Lower lobe of right lung (tissue), 2 donors: Measurements from ENCODE around the gene OR1D5. TPM values are rescaled to one million over a fixed set of nuclear protein-coding genes. Genes with fewer than 3 reads are reported as not detected.

Source experiments
- ATAC-seq, 2 donors: fragments of 200-7000 bp; cut with Tn5 transposase; one replicate each; pipeline ENCODE4 v1.9.1; 2020 to 2022; ENCODE audit warnings: mild to moderate bottlenecking in 2 of 2, moderate library complexity in 2 of 2
- DNase-seq: peaks from one replicate; pipeline ENCODE4 v3.0.0-alpha.2; 2020
- H3K27ac ChIP-seq: fragments of 200-600 bp; one replicate; pipeline ENCODE4 v1.8.0; 2022
- H3K27me3 ChIP-seq: fragments of 200-600 bp; one replicate; pipeline ENCODE4 v1.8.0; 2022; ENCODE audit warnings: low read depth
- H3K36me3 ChIP-seq: fragments of 200-600 bp; one replicate; pipeline ENCODE4 v1.8.0; 2022; ENCODE audit warnings: mild to moderate bottlenecking
- H3K4me1 ChIP-seq: fragments of 200-600 bp; one replicate; pipeline ENCODE4 v1.8.0; 2022
- H3K4me3 ChIP-seq: fragments of 200-600 bp; one replicate; pipeline ENCODE4 v1.8.0; 2022; ENCODE audit warnings: mild to moderate bottlenecking
- H3K9me3 ChIP-seq: fragments of 200-600 bp; one replicate; pipeline ENCODE4 v1.8.0; 2022
- intact Hi-C: fragments of 100-400 bp; cut with DNase I; formaldehyde crosslinking; loops from one replicate; pipeline ENCODE4 v1.11.0; 2022
- total RNA-seq: library from RNA; stranded (reverse); fragmentation: NEBNext Ultra II Directional; extraction: Animal tissue kit (Norgen Biotek cat#: 25700); gene quantifications from one replicate; pipeline ENCODE4 v1.2.1, GENCODE V29; 2021
- TF ChIP-seq, protein P1 (sequence below): fragments of 200-600 bp; IDR thresholded peaks from one replicate; pipeline ENCODE4 v1.8.0; 2022; ENCODE audit warnings: antibody characterized with exemption, mild to moderate bottlenecking
- donor health status: DM: no; HTN: yes; CAD: no; lungs with severe emphysema.

OR1D5 gene
- total RNA-seq, 1 donor from 2014 or later = not detected

DNA sequence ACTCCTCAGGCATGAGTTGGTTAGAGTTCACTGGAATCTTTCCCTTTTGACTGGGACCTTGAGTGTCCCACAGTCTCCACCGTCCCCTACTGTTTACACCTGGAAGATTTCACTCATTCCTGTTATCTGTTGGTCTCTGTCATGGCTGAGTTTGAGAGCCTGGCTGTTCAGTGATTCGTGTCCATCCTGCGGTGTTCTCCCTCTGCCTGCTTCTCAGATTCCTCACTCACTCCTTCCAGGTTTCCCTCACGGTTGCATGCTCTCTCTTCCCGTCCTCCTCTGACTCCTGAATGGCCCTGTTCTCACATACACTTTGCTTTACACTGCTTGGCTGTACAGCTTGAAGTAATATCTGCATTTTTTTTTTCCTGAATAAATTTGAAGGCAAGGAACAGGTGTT, 24.5 kb downstream of the OR1D5 start:
- Histone ChIP-seq H3K27me3 (peaks cover 7% of the 10 kb centered on the region), H3K27ac (no peak overlapping the region), H3K9me3 (peaks cover 2% of the 10 kb centered on the region), H3K4me3 (no peak overlapping the region), H3K36me3 (no peaks in the 10 kb centered on the region), H3K4me1 (no peaks in the 10 kb centered on the region)
- ATAC-seq = no peak
- TF ChIP-seq, protein P1, sequence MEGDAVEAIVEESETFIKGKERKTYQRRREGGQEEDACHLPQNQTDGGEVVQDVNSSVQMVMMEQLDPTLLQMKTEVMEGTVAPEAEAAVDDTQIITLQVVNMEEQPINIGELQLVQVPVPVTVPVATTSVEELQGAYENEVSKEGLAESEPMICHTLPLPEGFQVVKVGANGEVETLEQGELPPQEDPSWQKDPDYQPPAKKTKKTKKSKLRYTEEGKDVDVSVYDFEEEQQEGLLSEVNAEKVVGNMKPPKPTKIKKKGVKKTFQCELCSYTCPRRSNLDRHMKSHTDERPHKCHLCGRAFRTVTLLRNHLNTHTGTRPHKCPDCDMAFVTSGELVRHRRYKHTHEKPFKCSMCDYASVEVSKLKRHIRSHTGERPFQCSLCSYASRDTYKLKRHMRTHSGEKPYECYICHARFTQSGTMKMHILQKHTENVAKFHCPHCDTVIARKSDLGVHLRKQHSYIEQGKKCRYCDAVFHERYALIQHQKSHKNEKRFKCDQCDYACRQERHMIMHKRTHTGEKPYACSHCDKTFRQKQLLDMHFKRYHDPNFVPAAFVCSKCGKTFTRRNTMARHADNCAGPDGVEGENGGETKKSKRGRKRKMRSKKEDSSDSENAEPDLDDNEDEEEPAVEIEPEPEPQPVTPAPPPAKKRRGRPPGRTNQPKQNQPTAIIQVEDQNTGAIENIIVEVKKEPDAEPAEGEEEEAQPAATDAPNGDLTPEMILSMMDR = no peak
- no peak for DNase-seq
- intact Hi-C loops = no loop called here

DNA sequence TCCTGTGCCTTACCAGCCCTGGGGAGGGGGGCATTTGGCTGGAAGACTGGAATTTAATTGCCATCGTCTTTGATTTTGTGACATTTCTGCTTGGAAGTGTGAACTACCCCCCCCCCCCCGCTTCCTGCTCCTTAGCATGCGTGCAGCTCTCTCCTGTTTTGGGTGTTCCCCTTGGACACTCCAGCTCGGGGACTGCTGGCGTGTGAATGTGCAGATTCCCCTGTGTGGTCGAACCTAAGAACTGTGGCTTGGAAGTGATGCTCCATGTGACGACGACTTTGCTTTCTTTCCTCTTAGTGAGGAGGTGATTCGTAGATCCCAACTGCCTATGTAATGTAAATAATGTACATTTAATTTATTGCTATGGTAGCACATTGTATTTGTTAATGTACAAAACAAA, 26.1 kb downstream of the OR1D5 start:
- no peak overlapping the region for H3K4me3 ChIP-seq
- TF ChIP-seq, protein P1 = no peak
- H3K27me3 ChIP-seq = peaks cover 5% of the 10 kb centered on the region
- ATAC-seq (no peak), DNase-seq (no peak)
- intact Hi-C loops = no loop called here
- no peaks in the 10 kb centered on the region for H3K9me3 ChIP-seq
- H3K4me1 ChIP-seq = no peaks in the 10 kb centered on the region
- H3K36me3 ChIP-seq = no peaks in the 10 kb centered on the region
- no peak overlapping the region for H3K27ac ChIP-seq

DNA sequence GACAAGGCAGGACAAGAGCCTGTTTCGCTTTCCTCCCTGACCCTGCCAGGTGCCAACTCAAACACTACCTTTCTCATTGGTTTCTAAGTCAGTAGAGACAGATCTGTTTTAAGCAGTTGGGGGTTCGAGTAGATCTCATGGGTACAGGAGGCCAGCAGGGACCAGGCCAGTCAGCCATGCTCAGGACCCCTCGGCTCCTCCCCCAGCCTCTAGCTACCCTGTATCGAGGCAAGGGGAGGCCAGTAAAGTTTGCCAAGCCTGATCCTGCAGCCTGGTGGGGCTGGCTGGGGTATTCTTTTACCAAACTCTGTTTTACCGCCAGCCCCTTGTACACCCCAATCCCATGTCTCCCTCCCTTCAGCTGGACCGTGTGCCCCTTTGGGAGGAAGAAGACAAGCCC, 26.6 kb downstream of the OR1D5 start:
- Histone ChIP-seq H3K4me1 (no peaks in the 10 kb centered on the region), H3K9me3 (no peaks in the 10 kb centered on the region), H3K36me3 (no peaks in the 10 kb centered on the region), H3K27ac (no peak overlapping the region), H3K4me3 (no peak overlapping the region), H3K27me3 (peaks cover 5% of the 10 kb centered on the region)
- ATAC-seq (no peak), DNase-seq (peak; percentile 14)
- intact Hi-C loops = no loop called here
- TF ChIP-seq, protein P1 = no peak

DNA sequence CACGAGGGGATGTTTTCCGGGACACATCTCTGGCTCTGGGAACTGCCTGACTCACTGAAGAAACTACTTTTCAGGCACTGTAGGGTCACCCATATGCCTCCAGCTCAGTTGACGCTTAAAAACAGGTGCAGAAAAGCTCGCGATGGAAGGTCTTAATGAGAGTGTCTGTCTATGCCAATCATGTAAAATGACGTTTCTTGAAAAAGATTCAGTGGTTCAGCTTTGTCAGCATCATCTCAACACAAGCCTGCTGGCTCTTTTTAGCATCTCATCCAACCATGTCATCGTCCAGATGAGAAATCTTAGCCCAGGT, 27.5 kb downstream of the OR1D5 start:
- TF ChIP-seq, protein P1 = no peak
- Histone ChIP-seq H3K27ac (no peak overlapping the region), H3K36me3 (no peaks in the 10 kb centered on the region), H3K4me1 (no peaks in the 10 kb centered on the region), H3K27me3 (peaks cover 5% of the 10 kb centered on the region), H3K4me3 (no peak overlapping the region), H3K9me3 (no peaks in the 10 kb centered on the region)
- ATAC-seq = no peak
- intact Hi-C loops = no loop called here
- DNase-seq = no peak

DNA sequence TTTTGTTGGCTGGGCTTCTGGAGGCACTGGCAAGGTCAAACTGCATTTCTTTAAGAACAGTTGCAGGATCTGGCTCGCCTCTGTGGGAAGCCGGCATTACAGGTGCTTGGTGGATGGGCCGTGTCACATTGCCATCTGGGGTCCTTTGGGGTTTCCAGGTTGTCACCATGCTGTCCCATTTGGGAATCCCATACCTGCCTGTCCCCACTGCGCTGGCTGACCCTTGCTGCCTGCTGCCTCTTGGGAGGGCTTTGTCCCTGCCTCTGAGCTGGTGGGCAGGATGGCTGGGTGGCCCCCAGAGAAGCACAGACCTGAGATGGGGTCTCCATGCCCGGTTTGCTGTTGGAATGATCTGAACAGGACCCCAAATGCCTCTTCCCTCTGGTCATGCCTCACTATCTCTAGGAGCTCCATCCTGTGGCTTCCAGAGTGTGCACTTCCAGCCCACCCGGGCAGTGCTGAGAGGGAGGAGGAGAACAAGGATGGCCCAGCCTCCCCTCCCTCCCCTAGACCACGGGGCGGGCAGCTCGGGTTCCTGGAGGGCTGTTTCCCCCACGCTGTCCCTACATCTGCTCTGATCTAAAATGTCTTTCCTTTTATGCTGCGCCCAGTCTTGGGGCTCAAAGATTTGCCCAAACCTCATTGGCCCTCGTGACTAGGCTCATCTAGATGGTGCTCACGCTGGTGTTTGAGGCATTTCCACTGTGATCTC, 28.0 kb downstream of the OR1D5 start:
- TF ChIP-seq, protein P1 = no peak
- Histone ChIP-seq H3K27me3 (peaks cover 5% of the 10 kb centered on the region), H3K4me1 (no peaks in the 10 kb centered on the region), H3K4me3 (no peak overlapping the region), H3K9me3 (no peaks in the 10 kb centered on the region), H3K36me3 (no peaks in the 10 kb centered on the region), H3K27ac (no peak overlapping the region)
- peak; percentile 20 for DNase-seq
- intact Hi-C loops = no loop called here
- ATAC-seq = no peak
